ENCODE data around the gene CNDP1.

Gene CNDP1

DNA sequence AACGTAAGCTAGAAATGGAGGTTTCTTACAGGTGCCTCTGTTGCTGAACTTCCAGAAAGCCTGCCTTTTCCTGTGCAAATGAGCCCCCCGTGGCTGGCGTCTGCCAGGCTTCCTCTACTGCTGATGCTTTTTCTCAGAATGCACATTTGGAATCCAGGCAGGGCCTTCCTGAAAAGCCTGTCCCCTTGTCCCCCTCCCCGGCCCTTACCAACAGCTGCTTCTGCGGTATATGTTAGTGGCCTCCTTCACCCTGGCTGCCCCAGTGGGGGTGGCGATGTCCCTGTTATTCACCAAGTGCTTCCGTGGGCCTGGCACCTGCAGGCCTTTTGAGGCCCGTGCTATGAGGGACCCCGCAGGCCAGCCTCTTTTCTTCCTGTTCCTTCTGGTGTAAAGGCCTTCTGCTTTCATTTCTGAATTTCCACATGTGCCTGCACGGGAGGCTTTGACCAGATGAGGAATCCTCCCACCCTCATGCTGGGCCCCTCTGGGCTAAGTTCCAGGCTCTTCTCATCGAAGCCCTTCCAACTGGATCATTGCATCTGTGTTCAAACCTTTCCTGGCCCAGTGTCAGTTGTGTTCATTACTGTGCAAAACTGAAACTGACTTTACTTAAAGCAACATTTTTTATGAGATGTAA is 27.7 kb upstream of the CNDP1 start:
- no peak for DNase-seq (ENCODE audit: low read depth in 2 of 2)

- DNase-seq (ENCODE audit: low read depth in 2 of 2): no peak
Measured at GRCh38 chr18:74507097-74507881, 27.0 kb upstream of the CNDP1 start.

DNA sequence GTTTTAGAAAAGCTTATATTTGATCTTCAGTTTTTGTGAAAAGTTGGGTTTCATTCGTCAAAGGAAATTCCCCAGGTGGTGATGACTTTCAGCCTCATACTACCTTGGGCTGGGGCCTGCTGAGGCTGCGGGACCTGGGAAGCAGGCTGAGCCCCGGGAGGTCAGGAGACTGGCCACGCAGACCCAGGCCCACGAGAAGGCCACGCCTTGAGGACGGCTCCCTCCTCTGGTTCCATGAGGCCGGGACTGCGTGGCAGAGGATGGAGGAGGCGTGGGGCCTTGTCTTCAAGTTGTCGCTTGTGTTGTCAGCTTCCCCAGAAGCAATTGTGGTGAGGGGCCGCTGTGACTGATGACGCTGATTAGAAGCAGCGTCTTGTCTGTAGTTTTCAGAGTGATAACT is 26.4 kb upstream of the CNDP1 start:
- DNase-seq (ENCODE audit: low read depth in 2 of 2): no peak

- DNase-seq (ENCODE audit: low read depth in 2 of 2): no peak
Measured at GRCh38 chr18:74508366-74508765, 25.9 kb upstream of the CNDP1 start.

- DNase-seq (ENCODE audit: low read depth in 2 of 2): no peak
Measured at GRCh38 chr18:74508821-74509225, 25.5 kb upstream of the CNDP1 start.

GRCh38 chr18:74509856-74510769 is 24.2 kb upstream of the CNDP1 start:
- DNase-seq (ENCODE audit: low read depth in 2 of 2): no peak

- no peak for DNase-seq (ENCODE audit: low read depth in 2 of 2)
Measured at GRCh38 chr18:74510770-74511095, 23.6 kb upstream of the CNDP1 start.

- no peak for DNase-seq (ENCODE audit: low read depth in 2 of 2)
Measured at GRCh38 chr18:74511823-74512222, 22.5 kb upstream of the CNDP1 start.

GRCh38 chr18:74512321-74513053 is 21.8 kb upstream of the CNDP1 start:
- no peak for DNase-seq (ENCODE audit: low read depth in 2 of 2)

- DNase-seq (ENCODE audit: low read depth in 2 of 2): no peak
Measured at GRCh38 chr18:74513149-74513882, 21.0 kb upstream of the CNDP1 start.

DNA sequence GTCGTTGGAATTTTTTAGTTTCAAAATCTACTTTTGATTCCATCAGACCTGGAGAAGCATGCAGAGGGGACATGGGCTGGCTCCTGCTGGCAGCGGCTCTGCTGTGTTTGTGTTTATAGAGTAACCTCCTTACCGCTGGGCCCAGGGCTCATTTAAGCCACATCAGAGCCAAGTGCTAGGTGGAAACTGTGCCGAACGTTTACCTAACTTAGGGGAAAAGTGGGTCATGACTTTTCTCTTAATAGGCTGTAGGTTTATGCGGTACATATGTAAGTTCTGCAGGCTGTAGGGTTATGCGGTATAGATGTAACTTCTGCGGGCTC is 20.5 kb upstream of the CNDP1 start:
- DNase-seq (ENCODE audit: low read depth in 2 of 2): no peak

- DNase-seq (ENCODE audit: low read depth in 2 of 2): no peak
Measured at GRCh38 chr18:74514860-74515495, 19.3 kb upstream of the CNDP1 start.

GRCh38 chr18:74515620-74516231 is 18.6 kb upstream of the CNDP1 start:
- no peak for DNase-seq (ENCODE audit: low read depth in 2 of 2)

DNA sequence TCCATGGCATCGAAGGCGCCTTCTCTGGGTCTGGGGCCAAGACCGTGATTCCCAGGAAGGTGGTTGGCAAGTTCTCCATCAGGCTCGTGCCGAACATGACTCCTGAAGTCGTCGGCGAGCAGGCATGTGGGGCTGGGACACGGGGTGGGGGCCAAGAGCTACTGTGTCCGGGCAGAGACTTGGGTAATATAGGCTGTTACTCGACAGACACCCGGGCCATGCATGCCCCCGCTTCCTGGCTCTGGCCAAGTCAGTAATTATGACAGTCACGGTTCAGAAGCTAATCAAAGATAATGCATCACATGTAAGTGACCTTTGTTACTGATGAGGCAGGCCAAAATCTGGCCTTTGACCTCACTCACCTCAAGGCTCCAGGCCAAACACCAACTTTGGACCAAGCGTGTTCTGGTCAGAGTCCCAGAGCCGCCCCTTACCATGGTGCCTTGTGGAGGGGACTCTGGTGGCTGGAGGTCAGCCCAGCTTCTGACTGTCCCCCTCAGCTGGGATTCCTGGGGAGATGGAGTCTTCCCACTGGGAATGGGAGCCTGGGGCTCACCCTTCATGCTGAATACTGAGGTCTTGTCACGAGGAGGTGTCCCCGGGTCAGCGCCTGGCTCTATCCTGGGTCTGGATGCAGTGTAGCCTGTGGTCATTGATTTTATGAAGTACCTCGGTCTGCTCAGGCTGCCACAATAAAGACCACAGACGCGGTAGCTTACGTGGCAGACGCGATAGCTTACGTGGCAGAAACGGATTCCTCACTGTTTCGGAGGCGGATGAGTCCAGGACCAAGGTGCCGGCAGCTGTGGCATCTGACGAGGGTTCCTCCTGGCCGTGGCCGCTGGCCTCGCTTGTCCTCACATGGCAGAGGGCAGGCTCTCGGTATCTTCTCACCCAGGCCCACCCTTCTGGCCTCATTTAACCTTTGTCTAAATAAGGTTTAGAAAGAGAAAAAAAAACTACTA is 17.7 kb upstream of the CNDP1 start:
- no peak for DNase-seq (ENCODE audit: low read depth in 2 of 2)

DNA sequence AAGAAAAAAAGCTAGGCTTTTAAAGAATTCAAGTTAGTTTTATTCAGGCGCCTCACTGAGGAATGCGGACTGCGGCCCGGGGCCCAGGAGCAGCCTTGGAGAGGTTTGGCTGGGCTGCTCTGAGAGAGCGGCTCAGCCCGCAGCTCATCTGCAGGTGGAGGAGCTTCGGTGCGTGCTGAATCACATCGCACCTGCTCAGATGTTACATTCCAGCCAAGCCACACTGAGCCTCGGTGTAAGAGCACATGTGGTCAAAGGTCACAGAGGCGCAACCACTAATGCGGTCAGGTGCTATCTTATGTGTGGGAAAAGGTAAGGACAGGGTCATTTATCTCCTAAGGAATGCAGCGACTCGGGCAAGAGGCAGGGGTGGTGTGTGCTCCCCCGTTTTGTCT is 17.1 kb upstream of the CNDP1 start:
- DNase-seq (ENCODE audit: low read depth in 2 of 2): no peak

DNA sequence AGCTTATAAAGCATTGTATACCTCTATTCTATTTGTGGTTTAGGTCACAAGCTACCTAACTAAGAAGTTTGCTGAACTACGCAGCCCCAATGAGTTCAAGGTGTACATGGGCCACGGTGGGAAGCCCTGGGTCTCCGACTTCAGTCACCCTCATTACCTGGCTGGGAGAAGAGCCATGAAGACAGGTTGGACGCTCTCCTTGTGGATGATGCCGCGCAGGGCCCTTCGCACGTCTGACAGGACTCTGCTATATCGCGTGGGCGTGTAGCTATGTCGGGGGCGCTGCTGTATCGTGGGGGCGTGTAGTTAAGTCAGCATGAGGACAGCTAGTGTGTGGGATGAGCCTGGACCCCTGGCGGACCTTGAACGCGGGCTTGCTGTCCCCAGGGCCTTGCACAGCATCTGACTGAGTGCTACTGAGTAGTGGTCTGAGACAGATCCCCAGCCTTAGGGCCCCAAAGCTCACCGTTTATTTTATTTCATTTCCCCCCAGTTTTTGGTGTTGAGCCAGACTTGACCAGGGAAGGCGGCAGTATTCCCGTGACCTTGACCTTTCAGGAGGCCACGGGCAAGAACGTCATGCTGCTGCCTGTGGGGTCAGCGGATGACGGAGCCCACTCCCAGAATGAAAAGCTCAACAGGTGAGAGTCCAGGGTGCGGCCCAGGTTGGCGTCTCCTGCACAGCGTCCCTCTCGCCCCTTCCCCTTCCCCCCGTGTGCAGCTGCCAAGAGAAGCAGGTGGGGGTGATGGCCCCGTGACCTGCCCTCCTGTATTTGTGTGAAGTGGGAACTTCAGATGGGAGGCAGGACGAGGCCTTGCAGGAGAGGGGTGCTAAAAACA is 15.6 kb upstream of the CNDP1 start:
- DNase-seq (ENCODE audit: low read depth in 2 of 2): no peak

DNA sequence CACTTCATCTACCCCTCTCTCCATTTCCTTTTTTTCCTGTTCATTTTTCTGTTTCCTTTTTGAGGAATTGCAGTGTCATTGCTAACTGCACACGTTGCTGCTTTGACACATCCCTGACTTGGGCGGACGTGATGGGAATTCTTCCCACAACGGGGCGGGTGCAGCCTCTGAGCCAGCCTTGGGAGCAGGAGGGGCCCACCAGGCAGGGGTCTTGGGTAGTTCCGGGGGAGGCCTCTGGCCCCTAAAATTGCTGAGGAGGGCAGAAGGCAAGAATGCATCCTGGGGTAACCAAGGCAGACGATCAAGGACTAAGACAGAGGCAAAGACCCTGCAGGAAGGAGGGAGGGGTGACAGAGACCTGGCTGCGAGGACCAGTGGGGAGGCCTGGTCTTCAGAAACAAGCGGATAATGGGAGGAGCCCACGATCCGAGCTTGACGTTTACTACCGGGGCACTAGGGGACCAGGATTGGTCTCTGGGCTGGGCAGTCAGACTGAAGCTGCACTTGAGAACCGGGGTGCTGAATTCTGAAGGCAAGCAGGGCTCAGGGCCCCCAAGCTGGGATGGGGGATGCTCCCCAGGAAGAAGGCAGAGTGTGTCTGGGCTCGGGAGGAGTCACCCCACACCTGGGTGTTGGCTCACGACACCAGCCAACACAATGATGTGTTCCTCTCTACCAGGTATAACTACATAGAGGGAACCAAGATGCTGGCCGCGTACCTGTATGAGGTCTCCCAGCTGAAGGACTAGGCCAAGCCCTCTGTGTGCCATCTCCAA is 14.8 kb upstream of the CNDP1 start:
- no peak for DNase-seq (ENCODE audit: low read depth in 2 of 2)

All from stimulated activated CD8-positive, alpha-beta memory T cell treated with anti-CD3 and anti-CD28 coated beads, Interleukin-15, amount 100 ng/mL, for 48 hours (primary cell).